Smooth muscle cell (in vitro differentiated cells): ENCODE measurements around the gene PPP4C. TPM values are rescaled to one million over a fixed set of nuclear protein-coding genes. Genes with fewer than 3 reads are reported as not detected.

Source experiments
- DNase-seq: peaks from one replicate; lab custom pipeline; 2025; ENCODE audit not compliant: unreplicated experiment; lab: John Stamatoyannopoulos, UW
- H2AFZ ChIP-seq: fragments of 200-600 bp; sonication (generic); 2 replicates; pipeline ENCODE4 v1.6.0; 2016; ENCODE audit warnings: antibody characterized with exemption, low read depth, mild to moderate bottlenecking
- H3F3A ChIP-seq: fragments of 200-600 bp; sonication (generic); 2 replicates; pipeline ENCODE4 v1.6.0; 2017; ENCODE audit warnings: antibody characterized with exemption, low read depth
- H3K27ac ChIP-seq: fragments of 200-600 bp; sonication (generic); 2 replicates; pipeline ENCODE4 v1.5.1; 2016; ENCODE audit warnings: low read depth, mild to moderate bottlenecking
- H3K27me3 ChIP-seq: fragments of 200-600 bp; sonication (generic); 2 replicates; pipeline ENCODE4 v1.6.1; 2016; ENCODE audit warnings: low read depth, mild to moderate bottlenecking
- H3K36me3 ChIP-seq: fragments of 200-600 bp; sonication (generic); 2 replicates; pipeline ENCODE4 v1.5.1; 2016; ENCODE audit warnings: low read depth
- H3K4me1 ChIP-seq: fragments of 200-600 bp; sonication (generic); 2 replicates; pipeline ENCODE4 v1.5.1; 2016; ENCODE audit warnings: low read depth
- H3K4me2 ChIP-seq: fragments of 200-600 bp; sonication (generic); 2 replicates; pipeline ENCODE4 v1.6.0; 2016; ENCODE audit warnings: mild to moderate bottlenecking
- H3K4me3 ChIP-seq: fragments of 200-600 bp; sonication (generic); 2 replicates; pipeline ENCODE4 v1.5.1; 2016; ENCODE audit warnings: mild to moderate bottlenecking
- H3K79me2 ChIP-seq: fragments of 200-600 bp; sonication (generic); 2 replicates; pipeline ENCODE4 v1.6.0; 2016; ENCODE audit warnings: low read depth, mild to moderate bottlenecking
- H3K9ac ChIP-seq: fragments of 200-600 bp; sonication (generic); 2 replicates; pipeline ENCODE4 v1.6.0; 2016; ENCODE audit warnings: low read depth
- H3K9me3 ChIP-seq: fragments of 200-600 bp; sonication (generic); replicated peaks from 2 replicates; pipeline ENCODE4 v1.5.1; 2016; ENCODE audit warnings: low read depth
- H4K20me1 ChIP-seq: fragments of 200-600 bp; sonication (generic); 2 replicates; pipeline ENCODE4 v1.6.0; 2016; ENCODE audit warnings: low read depth
- WGBS: methylation state at CpG from one replicate; pipeline ENCODE4 v1.1.7; 2016; ENCODE audit warnings: low lambda C conversion rate; 5-methylcytosine and 5-hydroxymethylcytosine counted together
- polyA plus RNA-seq: library from polyadenylated mRNA; unstranded; fragments of >200 nt; fragmentation: Nextera tagmentation; extraction: Ambion mirVana; gene quantifications from 2 replicates; pipeline ENCODE4 v1.2.1, GENCODE V29; 2016
- total RNA-seq: library from RNA; depleted of rRNA; stranded (reverse); fragments of >200 nt; gene quantifications from 2 replicates; pipeline ENCODE4 v1.2.3, GENCODE V29; 2014
- TF ChIP-seq, protein P1 (sequence below): fragments of 200-600 bp; sonication (generic); IDR thresholded peaks from 2 replicates; pipeline ENCODE4 v1.5.1; 2017; ENCODE audit warnings: borderline replicate concordance, mild to moderate bottlenecking, antibody characterized with exemption; ENCODE audit not compliant: insufficient read depth, poor library complexity, severe bottlenecking

The PPP4C gene
- total and polyA plus RNA-seq, 2 experiments from 2014 or later = 111 to 224 TPM

DNA sequence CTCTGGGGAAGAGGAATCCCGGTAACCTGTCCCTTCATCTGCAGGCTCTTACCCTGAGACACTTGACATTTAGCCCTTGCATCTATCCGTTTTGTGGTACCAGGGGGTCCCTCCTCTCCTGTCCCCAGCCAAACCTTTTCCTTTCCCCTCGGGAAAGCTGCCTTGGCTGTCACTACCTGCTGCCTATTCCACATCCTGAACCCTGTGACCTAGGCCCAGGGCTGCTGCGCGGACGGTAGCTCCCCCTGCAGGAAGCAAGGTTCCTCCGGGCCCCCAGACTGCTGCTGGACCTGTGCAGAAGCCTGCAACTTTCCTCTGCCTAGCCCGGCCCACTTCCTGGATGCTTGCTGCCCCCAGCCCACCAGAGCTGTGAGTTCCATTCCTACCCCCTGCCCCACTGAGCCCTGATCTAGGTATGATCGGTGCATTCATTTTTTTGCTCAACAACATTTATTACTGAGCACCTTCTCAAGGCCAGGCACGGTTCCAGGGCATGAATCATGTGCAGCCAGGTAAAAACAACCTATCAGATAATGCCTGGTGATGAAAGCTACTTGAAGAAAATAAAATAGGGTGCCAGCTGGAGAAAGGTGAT, 20.7 kb upstream of the PPP4C start:
- TF ChIP-seq, protein P1, sequence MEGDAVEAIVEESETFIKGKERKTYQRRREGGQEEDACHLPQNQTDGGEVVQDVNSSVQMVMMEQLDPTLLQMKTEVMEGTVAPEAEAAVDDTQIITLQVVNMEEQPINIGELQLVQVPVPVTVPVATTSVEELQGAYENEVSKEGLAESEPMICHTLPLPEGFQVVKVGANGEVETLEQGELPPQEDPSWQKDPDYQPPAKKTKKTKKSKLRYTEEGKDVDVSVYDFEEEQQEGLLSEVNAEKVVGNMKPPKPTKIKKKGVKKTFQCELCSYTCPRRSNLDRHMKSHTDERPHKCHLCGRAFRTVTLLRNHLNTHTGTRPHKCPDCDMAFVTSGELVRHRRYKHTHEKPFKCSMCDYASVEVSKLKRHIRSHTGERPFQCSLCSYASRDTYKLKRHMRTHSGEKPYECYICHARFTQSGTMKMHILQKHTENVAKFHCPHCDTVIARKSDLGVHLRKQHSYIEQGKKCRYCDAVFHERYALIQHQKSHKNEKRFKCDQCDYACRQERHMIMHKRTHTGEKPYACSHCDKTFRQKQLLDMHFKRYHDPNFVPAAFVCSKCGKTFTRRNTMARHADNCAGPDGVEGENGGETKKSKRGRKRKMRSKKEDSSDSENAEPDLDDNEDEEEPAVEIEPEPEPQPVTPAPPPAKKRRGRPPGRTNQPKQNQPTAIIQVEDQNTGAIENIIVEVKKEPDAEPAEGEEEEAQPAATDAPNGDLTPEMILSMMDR = peak; percentile 38
- no peak overlapping the region for H3K4me2 ChIP-seq
- H2AFZ ChIP-seq = no peak overlapping the region
- no peaks in the 10 kb centered on the region for H3K36me3 ChIP-seq
- H3K4me3 ChIP-seq = no peak overlapping the region
- H3K27me3 ChIP-seq = no peaks in the 10 kb centered on the region
- DNase-seq = no peak
- no peaks in the 10 kb centered on the region for H4K20me1 ChIP-seq
- H3K9ac ChIP-seq = no peak overlapping the region
- no peaks in the 10 kb centered on the region for H3K79me2 ChIP-seq
- WGBS = 51% methylated on average over 10 of the region's 10 CpGs
- H3K4me1 ChIP-seq = peaks cover 8% of the 10 kb centered on the region
- H3F3A ChIP-seq = peaks cover 13% of the 10 kb centered on the region
- no peaks in the 10 kb centered on the region for H3K9me3 ChIP-seq
- no peak overlapping the region for H3K27ac ChIP-seq

DNA sequence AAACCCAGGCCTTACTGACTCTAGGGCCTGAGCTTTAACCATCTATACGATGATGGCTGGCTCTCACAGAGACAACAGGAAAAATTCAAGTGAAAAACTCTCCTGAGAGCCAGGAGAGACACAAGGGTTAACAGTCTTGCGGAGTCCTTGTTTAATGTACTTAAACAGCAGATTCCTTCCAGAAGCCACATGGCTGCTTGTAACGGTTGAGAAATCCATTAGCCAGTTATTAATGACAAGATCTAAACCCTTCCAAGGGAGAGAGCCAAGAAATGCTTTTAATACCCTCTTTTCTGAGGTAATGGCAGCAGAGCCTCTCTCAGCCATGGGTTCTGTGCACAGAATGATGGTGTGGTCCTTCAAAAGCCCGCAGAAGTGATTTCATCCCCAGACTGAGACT, 15.4 kb upstream of the PPP4C start:
- WGBS = 66% methylated on average over 4 of the region's 4 CpGs
- no peak for DNase-seq
- Histone ChIP-seq H4K20me1 (no peaks in the 10 kb centered on the region), H3K4me2 (no peak overlapping the region), H3K79me2 (peaks cover 3% of the 10 kb centered on the region), H3K27ac (no peak overlapping the region), H3K36me3 (no peaks in the 10 kb centered on the region), H3F3A (peaks cover 11% of the 10 kb centered on the region), H3K4me1 (peaks cover 22% of the 10 kb centered on the region), H2AFZ (no peak overlapping the region), H3K9ac (no peak overlapping the region), H3K9me3 (no peaks in the 10 kb centered on the region), H3K4me3 (no peak overlapping the region), H3K27me3 (no peaks in the 10 kb centered on the region)
- TF ChIP-seq, protein P1 = no peak

DNA sequence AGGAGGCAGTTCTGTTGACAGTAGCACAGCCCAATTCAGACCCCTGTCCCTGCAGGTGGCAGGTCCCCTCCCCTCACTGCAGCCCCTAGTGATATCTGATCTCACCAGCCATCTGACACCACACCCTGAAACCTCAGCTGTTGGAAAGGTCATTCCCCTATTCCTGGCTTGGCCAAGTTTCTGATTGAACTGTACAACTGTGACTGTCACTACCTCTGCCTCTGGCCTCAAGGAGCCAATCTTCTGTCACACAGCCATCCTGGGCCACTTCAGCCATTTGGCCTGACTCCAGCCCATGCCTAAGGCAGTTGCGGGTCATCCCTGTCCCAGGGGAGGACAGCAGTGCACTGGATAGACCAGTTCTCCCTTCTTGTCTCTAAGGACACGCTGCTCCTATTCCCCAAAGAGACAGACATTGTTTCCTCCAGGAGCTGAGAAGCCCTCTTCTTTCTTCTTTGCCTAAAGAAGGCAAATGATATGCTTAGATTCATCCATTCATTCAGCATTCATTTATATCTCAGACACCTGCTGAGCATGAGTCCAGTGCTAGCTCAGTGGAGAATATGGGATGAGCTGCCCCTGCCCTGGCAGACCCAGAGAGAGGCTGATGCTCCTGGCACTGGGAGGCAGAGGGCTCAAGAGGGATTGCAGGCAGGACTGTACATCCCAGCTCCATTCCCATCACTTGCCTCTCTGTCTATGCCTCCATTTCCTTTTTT, 14.8 kb upstream of the PPP4C start:
- Histone ChIP-seq H3K79me2 (peaks cover 6% of the 10 kb centered on the region), H2AFZ (no peak overlapping the region), H4K20me1 (peaks cover 3% of the 10 kb centered on the region), H3K27me3 (no peaks in the 10 kb centered on the region), H3K36me3 (no peaks in the 10 kb centered on the region), H3K9me3 (no peaks in the 10 kb centered on the region), H3F3A (peaks cover 11% of the 10 kb centered on the region), H3K9ac (no peak overlapping the region), H3K27ac (no peak overlapping the region), H3K4me2 (no peak overlapping the region), H3K4me3 (no peak overlapping the region), H3K4me1 (peaks cover 22% of the 10 kb centered on the region)
- DNase-seq = no peak
- TF ChIP-seq, protein P1 = no peak
- 82% methylated on average over 2 of the region's 2 CpGs for WGBS
